MM.1S (cell line): ENCODE measurements around the gene SPDL1.

Experiments used
- EZH2 ChIP-seq: fragments of 300-600 bp; sonication (generic); optimal IDR thresholded peaks from 2 replicates; pipeline ENCODE3; 2017; ENCODE audit warnings: low read depth, mild to moderate bottlenecking, antibody characterized with exemption, low read length, mixed read lengths
- EZH2phosphoT487 ChIP-seq: fragments of 300-600 bp; sonication (generic); IDR thresholded peaks from 2 replicates; pipeline ENCODE4 v1.6.1; 2018; ENCODE audit warnings: antibody characterized with exemption, low read length
- TF ChIP-seq, protein P1 (sequence below): fragments of 300-600 bp; sonication (generic); IDR thresholded peaks from 2 replicates; pipeline ENCODE4 v1.5.1; 2016; ENCODE audit warnings: antibody characterized with exemption, low read length, mixed read lengths

GRCh38 chr5:169602535-169602934 is 19.0 kb downstream of the SPDL1 start:
- TF ChIP-seq, protein P1, sequence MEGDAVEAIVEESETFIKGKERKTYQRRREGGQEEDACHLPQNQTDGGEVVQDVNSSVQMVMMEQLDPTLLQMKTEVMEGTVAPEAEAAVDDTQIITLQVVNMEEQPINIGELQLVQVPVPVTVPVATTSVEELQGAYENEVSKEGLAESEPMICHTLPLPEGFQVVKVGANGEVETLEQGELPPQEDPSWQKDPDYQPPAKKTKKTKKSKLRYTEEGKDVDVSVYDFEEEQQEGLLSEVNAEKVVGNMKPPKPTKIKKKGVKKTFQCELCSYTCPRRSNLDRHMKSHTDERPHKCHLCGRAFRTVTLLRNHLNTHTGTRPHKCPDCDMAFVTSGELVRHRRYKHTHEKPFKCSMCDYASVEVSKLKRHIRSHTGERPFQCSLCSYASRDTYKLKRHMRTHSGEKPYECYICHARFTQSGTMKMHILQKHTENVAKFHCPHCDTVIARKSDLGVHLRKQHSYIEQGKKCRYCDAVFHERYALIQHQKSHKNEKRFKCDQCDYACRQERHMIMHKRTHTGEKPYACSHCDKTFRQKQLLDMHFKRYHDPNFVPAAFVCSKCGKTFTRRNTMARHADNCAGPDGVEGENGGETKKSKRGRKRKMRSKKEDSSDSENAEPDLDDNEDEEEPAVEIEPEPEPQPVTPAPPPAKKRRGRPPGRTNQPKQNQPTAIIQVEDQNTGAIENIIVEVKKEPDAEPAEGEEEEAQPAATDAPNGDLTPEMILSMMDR, result no peak
- TF ChIP-seq EZH2, result no peak
- no peak for TF ChIP-seq EZH2phosphoT487
